ENCODE data around the gene POLK.

GRCh38 chr5:75608870-75609269 lies 97.2 kb downstream of the POLK start:
- TF ChIP-seq EZH2 (IDR thresholded peaks at IDR 0.05; ENCODE audit: insufficient read depth, poor library complexity, severe bottlenecking) (no peak), EZH2phosphoT487 (IDR thresholded peaks at IDR 0.05; ENCODE audit: insufficient read depth, low read depth) (no peak)
